ENCODE measurements around the gene KLF17.

Gene KLF17

DNA sequence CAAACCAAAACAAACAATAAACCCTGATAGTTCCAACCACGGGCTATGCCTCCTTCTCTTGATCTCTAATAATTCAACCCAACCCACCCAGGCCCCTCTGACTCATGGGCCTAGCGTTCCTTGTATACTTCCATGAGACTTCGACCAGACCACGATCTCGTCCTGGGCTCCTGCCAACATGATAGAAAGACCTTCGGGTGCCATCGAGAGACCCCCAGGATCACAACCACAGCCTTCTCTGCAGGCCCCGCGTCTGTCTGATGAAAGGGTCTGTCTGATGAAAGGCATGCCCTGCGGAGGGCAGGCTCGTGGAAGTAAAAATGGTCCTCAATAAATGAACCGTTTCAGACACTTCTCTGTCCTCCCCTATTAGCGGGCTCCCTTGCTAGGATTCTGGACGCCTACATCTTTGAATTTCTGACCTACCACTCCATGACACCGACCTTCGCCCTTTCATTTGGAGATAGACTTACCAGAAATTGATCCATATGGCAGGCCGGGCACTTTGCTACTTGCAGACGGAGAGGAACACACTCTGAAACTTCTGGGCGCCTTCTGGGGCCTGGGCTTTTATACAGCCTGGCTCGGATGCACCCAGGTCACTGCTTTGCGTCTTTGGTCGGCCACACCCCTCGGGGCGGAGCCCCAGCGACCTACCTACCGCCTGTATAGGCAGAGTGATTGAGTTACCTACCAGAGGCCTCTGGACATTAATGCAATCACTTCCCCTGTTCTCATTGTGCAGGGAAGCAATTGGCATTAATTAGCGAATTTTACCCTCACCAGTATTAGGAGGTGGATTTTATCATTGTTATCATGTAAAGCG, 28.1 kb downstream of the KLF17 start:
- ChIA-PET POLR2A (ENCODE audit: low non-redundant PET) (no interaction called here), CTCF (no interaction called here)

GRCh38 chr1:44147582-44147981, 29.0 kb downstream of the KLF17 start:
- no peak for DNase-seq (ENCODE audit: low spot score)
- TF ChIP-seq CTCF (conservative IDR thresholded peaks at IDR 0.05; ENCODE audit: low read depth) = no peak
- ChIA-PET POLR2A (ENCODE audit: low non-redundant PET) (no interaction called here), CTCF (interaction anchor here (0.7 kb wide), 1 partner anchor 1290 kb away, joined by 4 read pairs; no protein-coding TSS in a partner anchor)
- H3K27ac ChIP-seq = no peak overlapping the region

More for the DNA sequence above, 28.1 kb downstream of the KLF17 start:
- DNase-seq (ENCODE audit: low spot score) = no peak
- no peak overlapping the region for H3K27ac ChIP-seq
- TF ChIP-seq CTCF (conservative IDR thresholded peaks at IDR 0.05; ENCODE audit: low read depth) = no peak

DNA sequence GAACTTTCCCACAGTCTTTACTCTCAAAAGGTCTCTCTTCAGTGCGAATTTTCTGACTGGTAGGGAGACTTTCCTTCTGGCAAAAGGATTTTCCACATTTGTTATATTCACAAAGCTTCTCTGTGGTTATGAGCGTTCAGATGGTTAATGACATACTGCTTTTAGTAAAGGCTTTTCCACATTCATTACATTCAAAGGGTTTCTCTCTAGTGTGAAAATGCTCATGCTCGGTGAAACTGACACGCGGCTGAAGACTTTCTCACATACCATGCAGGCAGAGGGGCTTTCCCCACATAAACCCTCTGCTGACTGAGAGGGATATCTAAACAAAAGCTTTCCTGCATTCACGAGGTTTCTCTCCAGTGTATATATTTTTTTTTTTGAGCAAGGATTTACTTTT, 32.7 kb downstream of the KLF17 start:
- CTCF ChIA-PET = interaction anchor here (0.6 kb wide), 1 partner anchor 48 kb away, joined by 4 read pairs; no protein-coding TSS in a partner anchor
- TF ChIP-seq CTCF (conservative IDR thresholded peaks at IDR 0.05; ENCODE audit: low read depth) = no peak
- no peak overlapping the region for H3K27ac ChIP-seq
- DNase-seq (ENCODE audit: low spot score) = no peak
- POLR2A ChIA-PET (ENCODE audit: low non-redundant PET) = no interaction called here

- no peak overlapping the region for H3K27ac ChIP-seq
- no peak for TF ChIP-seq CTCF (conservative IDR thresholded peaks at IDR 0.05; ENCODE audit: low read depth)
- POLR2A ChIA-PET (ENCODE audit: low non-redundant PET) = no interaction called here
- no peak for DNase-seq (ENCODE audit: low spot score)
- CTCF ChIA-PET = interaction anchor here (0.6 kb wide), 2 partner anchors 47 to 175 kb away, joined by 4 to 5 read pairs; no protein-coding TSS in a partner anchor
Measured at GRCh38 chr1:44151808-44152207, 33.2 kb downstream of the KLF17 start.

DNA sequence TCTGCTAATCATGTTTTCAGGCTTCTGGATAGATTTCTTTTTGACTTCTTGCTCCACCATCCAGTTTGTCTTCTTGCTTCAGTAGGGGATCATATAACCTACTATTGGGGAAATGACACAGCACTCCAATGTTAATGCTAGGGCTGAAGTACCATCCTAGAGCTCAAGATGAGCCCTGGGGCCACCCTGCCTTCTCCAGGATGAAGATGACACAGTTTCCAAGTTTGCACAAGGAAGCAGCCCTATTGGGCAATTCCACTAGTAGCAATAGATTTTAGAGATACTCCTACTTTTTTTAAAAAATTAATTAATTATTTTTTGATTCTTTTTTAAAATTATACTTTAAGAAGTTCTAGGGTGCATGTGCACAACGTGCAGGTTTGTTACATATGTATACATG, 34.1 kb downstream of the KLF17 start:
- ChIA-PET CTCF (no interaction called here), POLR2A (ENCODE audit: low non-redundant PET) (no interaction called here)
- no peak overlapping the region for H3K27ac ChIP-seq
- no peak for TF ChIP-seq CTCF (conservative IDR thresholded peaks at IDR 0.05; ENCODE audit: low read depth)
- no peak for DNase-seq (ENCODE audit: low spot score)

GRCh38 chr1:44154049-44154448, 35.4 kb downstream of the KLF17 start:
- ChIA-PET CTCF (no interaction called here), POLR2A (ENCODE audit: low non-redundant PET) (no interaction called here)
- no peak for TF ChIP-seq CTCF (conservative IDR thresholded peaks at IDR 0.05; ENCODE audit: low read depth)
- peak; percentile 8 for DNase-seq (ENCODE audit: low spot score)
- H3K27ac ChIP-seq = no peak overlapping the region

Measured in RWPE1 (cell line).